ENCODE data around the gene NSRP1.

DNA sequence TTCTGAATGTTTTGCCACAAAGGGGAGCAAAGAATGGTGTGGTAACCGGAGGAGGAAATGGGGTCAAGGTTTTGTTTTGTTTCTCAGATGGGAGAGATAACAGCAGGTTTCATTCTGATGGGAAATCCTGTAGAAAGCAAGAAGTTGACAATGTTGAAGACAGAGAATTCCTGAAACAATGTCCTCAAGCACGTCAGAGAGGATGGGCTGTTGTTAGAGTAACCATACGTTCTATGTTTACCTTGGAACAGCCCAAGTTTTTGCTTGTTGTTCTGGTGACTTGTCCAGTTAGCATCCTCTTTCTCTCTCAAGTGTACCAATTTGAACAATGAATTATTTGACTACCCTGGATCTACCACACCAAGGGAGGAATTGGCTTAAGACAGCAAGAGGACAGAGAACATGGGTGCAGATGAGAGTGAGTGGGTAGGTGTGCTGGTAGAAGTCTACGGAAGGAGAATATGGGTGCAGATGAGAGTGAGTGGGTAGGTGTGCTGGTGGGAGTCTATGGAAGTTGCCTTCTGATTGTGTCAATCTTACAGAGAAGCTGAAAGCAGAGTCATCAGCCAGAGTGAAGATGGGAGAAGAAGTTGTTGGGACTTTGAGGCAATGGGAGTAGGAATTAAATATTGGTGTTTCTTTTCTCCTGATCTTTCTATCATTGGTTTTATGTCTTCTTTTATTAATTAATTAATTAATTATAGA lies 14.8 kb upstream of the NSRP1 start:
- TF ChIP-seq, protein P1, sequence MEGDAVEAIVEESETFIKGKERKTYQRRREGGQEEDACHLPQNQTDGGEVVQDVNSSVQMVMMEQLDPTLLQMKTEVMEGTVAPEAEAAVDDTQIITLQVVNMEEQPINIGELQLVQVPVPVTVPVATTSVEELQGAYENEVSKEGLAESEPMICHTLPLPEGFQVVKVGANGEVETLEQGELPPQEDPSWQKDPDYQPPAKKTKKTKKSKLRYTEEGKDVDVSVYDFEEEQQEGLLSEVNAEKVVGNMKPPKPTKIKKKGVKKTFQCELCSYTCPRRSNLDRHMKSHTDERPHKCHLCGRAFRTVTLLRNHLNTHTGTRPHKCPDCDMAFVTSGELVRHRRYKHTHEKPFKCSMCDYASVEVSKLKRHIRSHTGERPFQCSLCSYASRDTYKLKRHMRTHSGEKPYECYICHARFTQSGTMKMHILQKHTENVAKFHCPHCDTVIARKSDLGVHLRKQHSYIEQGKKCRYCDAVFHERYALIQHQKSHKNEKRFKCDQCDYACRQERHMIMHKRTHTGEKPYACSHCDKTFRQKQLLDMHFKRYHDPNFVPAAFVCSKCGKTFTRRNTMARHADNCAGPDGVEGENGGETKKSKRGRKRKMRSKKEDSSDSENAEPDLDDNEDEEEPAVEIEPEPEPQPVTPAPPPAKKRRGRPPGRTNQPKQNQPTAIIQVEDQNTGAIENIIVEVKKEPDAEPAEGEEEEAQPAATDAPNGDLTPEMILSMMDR (IDR thresholded peaks at IDR 0.05; ENCODE audit: low read depth, low read length, poor library complexity, severe bottlenecking), result no peak
- TF ChIP-seq EZH2phosphoT487 (IDR thresholded peaks at IDR 0.05; ENCODE audit: borderline replicate concordance, low read length), result no peak

All from DOHH2 (cell line).